MM.1S (cell line): Measurements from ENCODE around the gene HOXD9.

Experiments
- EZH2 ChIP-seq: fragments of 300-600 bp; sonication (generic); optimal IDR thresholded peaks from 2 replicates; pipeline ENCODE3; 2017; ENCODE audit warnings: low read depth, mild to moderate bottlenecking, antibody characterized with exemption, low read length, mixed read lengths
- EZH2phosphoT487 ChIP-seq: fragments of 300-600 bp; sonication (generic); IDR thresholded peaks from 2 replicates; pipeline ENCODE4 v1.6.1; 2018; ENCODE audit warnings: antibody characterized with exemption, low read length
- TF ChIP-seq, protein P1 (sequence below): fragments of 300-600 bp; sonication (generic); IDR thresholded peaks from 2 replicates; pipeline ENCODE4 v1.5.1; 2016; ENCODE audit warnings: antibody characterized with exemption, low read length, mixed read lengths

DNA sequence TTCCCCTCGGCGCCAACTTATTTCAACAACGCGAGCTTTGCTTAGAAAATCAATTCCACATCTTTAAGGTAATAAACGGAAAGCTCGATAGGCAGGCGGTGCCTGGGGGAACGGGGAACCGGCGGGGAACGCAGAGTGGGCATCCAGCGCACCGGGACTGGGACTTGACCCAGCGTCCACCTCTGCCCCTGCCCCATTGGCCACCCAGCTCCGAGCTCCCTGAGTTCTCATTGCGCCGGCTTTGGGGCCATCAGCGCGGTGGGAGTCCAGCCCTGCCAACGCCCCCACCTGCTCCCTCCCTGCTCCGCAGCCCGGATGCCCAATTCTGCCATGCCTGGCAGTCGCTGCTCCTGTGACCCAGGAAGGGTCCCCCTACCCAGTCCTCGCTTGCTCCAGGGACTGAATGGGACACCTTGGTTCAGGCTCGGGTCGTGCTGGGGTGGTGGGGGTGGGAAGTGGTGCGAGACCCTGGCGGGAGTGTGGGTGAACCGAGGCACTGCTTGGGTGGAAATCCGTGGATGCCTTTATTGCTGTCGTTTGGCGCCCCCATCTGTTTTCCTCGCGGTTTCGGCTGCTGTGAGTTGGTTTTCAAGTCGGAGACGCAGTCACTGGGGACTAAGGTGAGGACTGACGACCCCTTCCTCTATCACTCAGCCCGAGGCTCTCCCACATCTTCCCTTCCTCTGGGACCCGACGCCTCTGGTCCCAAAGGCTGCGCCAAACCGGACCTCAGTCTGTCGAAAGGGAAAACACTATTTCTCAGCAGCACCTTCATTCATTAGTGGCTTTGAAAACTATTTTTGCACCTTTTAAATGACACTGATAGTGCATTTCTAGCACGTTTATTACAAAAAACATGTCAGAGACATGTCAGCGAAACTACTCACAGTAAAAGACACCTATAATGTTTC, 36.4 kb upstream of the HOXD9 start:
- TF ChIP-seq, protein P1, sequence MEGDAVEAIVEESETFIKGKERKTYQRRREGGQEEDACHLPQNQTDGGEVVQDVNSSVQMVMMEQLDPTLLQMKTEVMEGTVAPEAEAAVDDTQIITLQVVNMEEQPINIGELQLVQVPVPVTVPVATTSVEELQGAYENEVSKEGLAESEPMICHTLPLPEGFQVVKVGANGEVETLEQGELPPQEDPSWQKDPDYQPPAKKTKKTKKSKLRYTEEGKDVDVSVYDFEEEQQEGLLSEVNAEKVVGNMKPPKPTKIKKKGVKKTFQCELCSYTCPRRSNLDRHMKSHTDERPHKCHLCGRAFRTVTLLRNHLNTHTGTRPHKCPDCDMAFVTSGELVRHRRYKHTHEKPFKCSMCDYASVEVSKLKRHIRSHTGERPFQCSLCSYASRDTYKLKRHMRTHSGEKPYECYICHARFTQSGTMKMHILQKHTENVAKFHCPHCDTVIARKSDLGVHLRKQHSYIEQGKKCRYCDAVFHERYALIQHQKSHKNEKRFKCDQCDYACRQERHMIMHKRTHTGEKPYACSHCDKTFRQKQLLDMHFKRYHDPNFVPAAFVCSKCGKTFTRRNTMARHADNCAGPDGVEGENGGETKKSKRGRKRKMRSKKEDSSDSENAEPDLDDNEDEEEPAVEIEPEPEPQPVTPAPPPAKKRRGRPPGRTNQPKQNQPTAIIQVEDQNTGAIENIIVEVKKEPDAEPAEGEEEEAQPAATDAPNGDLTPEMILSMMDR = peak; percentile 44
- TF ChIP-seq EZH2phosphoT487 (no peak), EZH2 (no peak)
